BE2C (cell line): Measurements from ENCODE around the gene CEP76.
"Not testable (repeated sequence)": the region's sequence is repeated elsewhere in the genome, so short reads cannot be mapped to it uniquely, and the experiment has no call there.

Experiments
- DNase-seq: peaks from one replicate; pipeline ENCODE4 v3.0.0-alpha.2; 2020
- H3K27me3 ChIP-seq: fragments of 250-450 bp; sonication (Bioruptor Pico); 2 replicates; pipeline ENCODE4 v1.5.1; 2020; ENCODE audit warnings: mild to moderate bottlenecking
- H3K36me3 ChIP-seq: fragments of 250-450 bp; sonication (Bioruptor Pico); 2 replicates; pipeline ENCODE4 v1.5.1; 2020; ENCODE audit warnings: mild to moderate bottlenecking
- H3K4me1 ChIP-seq: fragments of 250-450 bp; sonication (Bioruptor Pico); 2 replicates; pipeline ENCODE4 v1.5.1; 2020
- H3K4me3 ChIP-seq: 2 replicates; pipeline ENCODE4 v1.5.1; 2011; ENCODE audit warnings: low read depth, low read length
- H3K9me3 ChIP-seq: fragments of 250-450 bp; sonication (Bioruptor Pico); 2 replicates; pipeline ENCODE4 v1.5.1; 2020
- TF ChIP-seq, protein P1 (sequence below): IDR thresholded peaks from 2 replicates; pipeline ENCODE4 v1.5.1; 2012; ENCODE audit warnings: mild to moderate bottlenecking, low read depth, low read length

CEP76 gene

DNA sequence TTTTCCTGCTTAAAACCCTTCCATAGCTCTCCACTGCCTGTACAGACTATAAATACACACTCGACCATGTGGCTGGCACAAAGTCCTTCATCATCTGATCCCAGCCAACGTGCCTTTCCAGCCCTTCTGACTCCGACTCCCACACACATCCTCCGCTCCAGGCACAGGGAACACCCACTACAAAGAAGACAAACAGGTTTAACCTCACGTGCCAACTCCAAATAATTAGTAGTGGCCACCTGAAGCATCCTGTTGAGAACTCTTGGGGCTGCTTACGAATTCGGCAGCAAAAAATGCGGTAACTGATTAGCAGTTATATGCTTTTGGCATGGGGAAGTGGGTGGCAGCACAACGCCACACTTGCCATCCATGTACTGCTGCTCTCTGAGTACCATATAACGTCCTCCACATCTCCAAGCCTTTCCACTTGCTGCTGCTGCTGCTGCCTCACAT, 56.7 kb downstream of the CEP76 start:
- TF ChIP-seq, protein P1, sequence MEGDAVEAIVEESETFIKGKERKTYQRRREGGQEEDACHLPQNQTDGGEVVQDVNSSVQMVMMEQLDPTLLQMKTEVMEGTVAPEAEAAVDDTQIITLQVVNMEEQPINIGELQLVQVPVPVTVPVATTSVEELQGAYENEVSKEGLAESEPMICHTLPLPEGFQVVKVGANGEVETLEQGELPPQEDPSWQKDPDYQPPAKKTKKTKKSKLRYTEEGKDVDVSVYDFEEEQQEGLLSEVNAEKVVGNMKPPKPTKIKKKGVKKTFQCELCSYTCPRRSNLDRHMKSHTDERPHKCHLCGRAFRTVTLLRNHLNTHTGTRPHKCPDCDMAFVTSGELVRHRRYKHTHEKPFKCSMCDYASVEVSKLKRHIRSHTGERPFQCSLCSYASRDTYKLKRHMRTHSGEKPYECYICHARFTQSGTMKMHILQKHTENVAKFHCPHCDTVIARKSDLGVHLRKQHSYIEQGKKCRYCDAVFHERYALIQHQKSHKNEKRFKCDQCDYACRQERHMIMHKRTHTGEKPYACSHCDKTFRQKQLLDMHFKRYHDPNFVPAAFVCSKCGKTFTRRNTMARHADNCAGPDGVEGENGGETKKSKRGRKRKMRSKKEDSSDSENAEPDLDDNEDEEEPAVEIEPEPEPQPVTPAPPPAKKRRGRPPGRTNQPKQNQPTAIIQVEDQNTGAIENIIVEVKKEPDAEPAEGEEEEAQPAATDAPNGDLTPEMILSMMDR, result no peak
- DNase-seq, result no peak
- no peaks in the 10 kb centered on the region for H3K4me1 ChIP-seq
- H3K4me3 ChIP-seq, result no peak overlapping the region
- H3K27me3 ChIP-seq, result no peaks in the 10 kb centered on the region
- H3K36me3 ChIP-seq, result no peaks in the 10 kb centered on the region
- no peaks in the 10 kb centered on the region for H3K9me3 ChIP-seq

DNA sequence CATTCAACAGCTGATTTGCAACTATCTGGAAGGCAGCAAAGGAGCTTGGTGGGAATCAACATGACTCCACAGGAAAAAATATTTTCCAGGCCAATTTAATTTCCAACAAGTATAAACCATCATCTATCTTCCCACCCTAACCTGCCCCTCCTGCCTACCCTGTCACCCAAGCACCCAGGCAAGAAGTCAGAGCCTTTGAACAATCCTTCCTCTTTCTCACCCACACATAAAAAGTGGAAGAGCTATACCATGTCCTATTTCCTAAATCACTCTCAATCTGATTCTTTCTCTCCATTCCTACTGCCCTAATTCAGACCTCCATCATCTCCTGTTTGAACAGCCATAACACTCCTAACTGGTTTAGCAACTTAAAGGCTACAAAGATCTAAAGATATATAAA, 57.3 kb downstream of the CEP76 start:
- no peak overlapping the region for H3K4me3 ChIP-seq
- no peaks in the 10 kb centered on the region for H3K36me3 ChIP-seq
- no peaks in the 10 kb centered on the region for H3K4me1 ChIP-seq
- no peaks in the 10 kb centered on the region for H3K27me3 ChIP-seq
- no peak for DNase-seq
- TF ChIP-seq, protein P1, result no peak
- no peaks in the 10 kb centered on the region for H3K9me3 ChIP-seq

DNA sequence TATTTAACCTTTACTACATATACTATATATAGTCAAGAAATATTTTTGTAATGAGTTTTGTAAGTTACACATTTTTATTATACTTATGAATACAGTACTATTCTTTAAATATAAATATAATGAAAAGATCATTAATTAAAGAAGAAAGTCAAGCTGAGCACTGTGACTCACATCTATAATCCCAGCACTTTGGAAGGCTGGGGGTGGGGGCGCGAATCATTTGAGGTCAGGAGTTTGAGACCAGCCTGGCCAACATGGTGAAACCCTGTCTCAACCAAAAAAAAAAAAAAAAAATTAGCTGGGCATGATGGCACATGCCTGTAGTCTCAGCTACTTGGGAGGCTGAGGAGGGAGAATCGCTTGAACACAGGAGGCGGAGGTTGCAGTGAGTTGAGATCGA, 58.8 kb downstream of the CEP76 start:
- H3K36me3 ChIP-seq, DNase-seq, H3K4me1 ChIP-seq, H3K4me3 ChIP-seq, H3K27me3 ChIP-seq, H3K9me3 ChIP-seq: not testable (repeated sequence)

DNA sequence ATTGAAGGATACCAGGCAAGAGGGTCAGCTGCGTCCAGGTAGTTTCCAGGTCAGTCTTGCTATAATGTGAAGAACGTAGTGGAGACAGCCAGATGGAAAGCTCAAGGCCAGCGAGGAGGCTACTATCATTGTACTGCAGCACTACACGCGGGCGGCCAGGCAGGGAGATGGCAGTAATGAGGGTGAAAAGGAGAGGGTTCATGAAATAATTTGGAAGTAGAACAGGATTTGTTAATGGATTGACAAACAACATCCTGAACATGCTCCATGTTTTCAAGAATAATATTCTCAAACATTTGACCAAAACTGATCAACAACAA, 61.7 kb downstream of the CEP76 start:
- no peak overlapping the region for H3K4me3 ChIP-seq
- DNase-seq, result no peak
- TF ChIP-seq, protein P1, result no peak
- H3K27me3 ChIP-seq, result no peaks in the 10 kb centered on the region
- H3K9me3 ChIP-seq, result no peaks in the 10 kb centered on the region
- H3K4me1 ChIP-seq, result no peaks in the 10 kb centered on the region
- H3K36me3 ChIP-seq, result no peaks in the 10 kb centered on the region

DNA sequence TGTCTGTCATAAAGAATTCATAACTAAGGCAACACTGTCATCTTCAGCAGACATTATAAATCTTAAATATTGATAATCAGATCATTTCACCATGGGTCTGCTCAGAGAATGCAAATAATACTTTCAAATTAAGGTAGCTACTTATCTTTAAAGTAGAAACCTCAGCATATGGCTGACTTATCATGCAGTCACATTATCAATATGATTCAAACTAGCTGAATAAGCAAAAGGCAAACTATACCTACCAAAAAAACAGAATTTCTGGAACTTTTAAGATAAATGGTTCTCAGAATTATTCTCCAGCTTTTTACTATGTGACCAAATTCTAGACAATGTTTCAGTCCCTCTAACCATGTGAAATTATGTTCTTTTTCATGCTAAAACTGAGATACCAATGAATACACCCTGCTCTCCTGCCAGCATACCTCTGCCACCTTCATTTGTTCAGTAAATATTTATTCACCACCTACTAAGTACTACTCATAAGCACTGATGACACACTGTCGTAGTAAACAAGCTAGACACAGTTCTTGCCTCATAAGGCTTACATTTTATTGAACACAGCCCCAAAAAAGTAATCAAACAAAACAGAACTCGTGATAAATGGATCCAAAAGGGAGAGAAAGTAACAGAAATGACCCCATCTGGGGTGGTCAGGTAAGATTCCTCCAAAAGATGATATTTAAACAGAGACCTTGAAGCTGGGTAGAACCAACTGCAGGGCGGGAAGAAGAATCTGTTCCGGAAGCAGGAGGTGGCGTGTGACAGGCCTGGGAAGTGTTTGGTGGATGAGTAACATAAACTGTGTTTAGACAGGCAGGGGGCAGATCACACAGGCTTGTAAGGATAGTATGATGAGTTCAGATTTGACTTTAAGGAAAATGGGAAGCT, 62.3 kb downstream of the CEP76 start:
- no peaks in the 10 kb centered on the region for H3K36me3 ChIP-seq
- no peaks in the 10 kb centered on the region for H3K27me3 ChIP-seq
- DNase-seq, result no peak
- H3K9me3 ChIP-seq, result no peaks in the 10 kb centered on the region
- TF ChIP-seq, protein P1, result no peak
- no peak overlapping the region for H3K4me3 ChIP-seq
- no peaks in the 10 kb centered on the region for H3K4me1 ChIP-seq

DNA sequence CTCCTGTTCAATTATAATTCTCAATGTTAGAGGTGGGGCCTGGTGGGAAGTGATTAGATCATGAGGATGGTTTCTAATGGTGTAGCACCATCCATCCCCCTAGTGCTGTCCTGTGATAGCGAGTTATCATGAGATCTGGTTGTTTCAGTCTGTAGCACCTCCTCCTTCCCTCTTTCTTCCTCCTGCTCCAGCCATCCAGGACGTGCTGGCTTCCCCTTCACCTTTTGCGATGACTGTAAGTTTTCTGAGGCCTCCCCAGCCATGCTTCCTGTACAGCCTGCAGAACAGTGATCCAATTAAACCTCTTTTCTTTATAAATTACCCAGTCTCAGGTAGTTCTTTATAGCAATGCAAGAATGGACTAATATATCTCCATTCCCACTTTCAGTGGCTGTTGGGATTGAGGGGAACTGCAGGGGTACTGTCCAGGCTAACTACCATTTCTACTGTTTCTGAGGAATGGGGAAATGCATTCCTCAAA, 63.8 kb downstream of the CEP76 start:
- no peaks in the 10 kb centered on the region for H3K4me1 ChIP-seq

More for the DNA sequence above, 63.8 kb downstream of the CEP76 start:
- H3K36me3 ChIP-seq, result no peaks in the 10 kb centered on the region
- H3K4me3 ChIP-seq, result no peak overlapping the region
- no peaks in the 10 kb centered on the region for H3K27me3 ChIP-seq
- TF ChIP-seq, protein P1, result no peak
- DNase-seq, result no peak
- H3K9me3 ChIP-seq, result no peaks in the 10 kb centered on the region
